ENCODE measurements around the gene DNAJC24. TPM values are rescaled to one million over a fixed set of nuclear protein-coding genes. Genes with fewer than 3 reads are reported as not detected.

Gene DNAJC24
- total RNA-seq, 1 donor from 2014 or later: 11.0 TPM

DNA sequence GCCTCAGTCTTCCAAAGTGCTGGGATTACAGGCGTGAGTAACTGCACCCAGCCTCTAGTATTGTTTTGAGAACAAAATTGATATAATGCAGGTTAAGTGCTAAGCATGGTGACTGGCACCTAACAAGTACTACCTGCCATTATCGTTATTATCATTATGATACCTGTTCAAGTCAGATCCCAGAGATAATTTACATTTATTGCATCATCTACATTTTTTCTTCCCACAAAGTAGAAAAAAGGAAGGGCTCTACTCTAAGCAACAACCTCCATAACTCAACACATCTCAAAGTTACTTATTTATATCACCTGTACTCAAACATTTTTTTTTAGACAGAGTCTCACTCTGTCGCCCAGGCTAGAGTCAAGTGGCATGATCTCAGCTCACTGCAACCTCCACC lies 42.2 kb upstream of the DNAJC24 start:
- intact Hi-C loops (cut with DNase I): no loop called here
- Histone ChIP-seq H3K27ac (no peak overlapping the region), H3K4me3 (no peak overlapping the region), H3K36me3 (no peaks in the 10 kb centered on the region), H3K4me1 (no peaks in the 10 kb centered on the region), H3K9me3 (no peaks in the 10 kb centered on the region), H3K27me3 (no peaks in the 10 kb centered on the region)
- DNase-seq (ENCODE audit: extremely low spot score in 2 of 2): no peak
- TF ChIP-seq POLR2AphosphoS5 (IDR thresholded peaks at IDR 0.05; ENCODE audit: insufficient read depth in 1 of 2, low read depth in 1 of 2) (no peak), POLR2A (IDR thresholded peaks at IDR 0.05) (no peak)
- TF ChIP-seq, protein P1, sequence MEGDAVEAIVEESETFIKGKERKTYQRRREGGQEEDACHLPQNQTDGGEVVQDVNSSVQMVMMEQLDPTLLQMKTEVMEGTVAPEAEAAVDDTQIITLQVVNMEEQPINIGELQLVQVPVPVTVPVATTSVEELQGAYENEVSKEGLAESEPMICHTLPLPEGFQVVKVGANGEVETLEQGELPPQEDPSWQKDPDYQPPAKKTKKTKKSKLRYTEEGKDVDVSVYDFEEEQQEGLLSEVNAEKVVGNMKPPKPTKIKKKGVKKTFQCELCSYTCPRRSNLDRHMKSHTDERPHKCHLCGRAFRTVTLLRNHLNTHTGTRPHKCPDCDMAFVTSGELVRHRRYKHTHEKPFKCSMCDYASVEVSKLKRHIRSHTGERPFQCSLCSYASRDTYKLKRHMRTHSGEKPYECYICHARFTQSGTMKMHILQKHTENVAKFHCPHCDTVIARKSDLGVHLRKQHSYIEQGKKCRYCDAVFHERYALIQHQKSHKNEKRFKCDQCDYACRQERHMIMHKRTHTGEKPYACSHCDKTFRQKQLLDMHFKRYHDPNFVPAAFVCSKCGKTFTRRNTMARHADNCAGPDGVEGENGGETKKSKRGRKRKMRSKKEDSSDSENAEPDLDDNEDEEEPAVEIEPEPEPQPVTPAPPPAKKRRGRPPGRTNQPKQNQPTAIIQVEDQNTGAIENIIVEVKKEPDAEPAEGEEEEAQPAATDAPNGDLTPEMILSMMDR (IDR thresholded peaks at IDR 0.05): no peak

DNA sequence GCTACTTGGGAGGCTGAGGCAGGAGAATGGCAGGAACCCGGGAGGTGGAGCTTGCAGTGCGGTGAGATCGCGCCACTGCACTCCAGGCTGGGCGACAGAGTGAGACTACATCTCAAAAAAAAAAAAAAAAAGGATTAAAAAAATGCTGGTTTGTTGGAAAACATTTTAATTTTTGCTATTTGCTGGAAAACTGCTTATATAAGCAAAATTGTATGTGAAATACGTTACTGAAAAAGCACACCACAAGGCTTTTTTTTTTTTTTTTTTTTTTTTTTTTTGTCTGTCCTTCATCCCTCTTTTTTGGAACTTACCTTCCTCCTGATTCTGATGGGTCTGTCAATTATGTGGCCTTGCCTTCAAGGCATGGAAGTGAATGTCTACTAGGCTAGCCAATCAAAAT lies 41.0 kb upstream of the DNAJC24 start:
- DNase-seq (ENCODE audit: extremely low spot score in 2 of 2): no peak
- H3K9me3 ChIP-seq: no peaks in the 10 kb centered on the region
- TF ChIP-seq, protein P1 (IDR thresholded peaks at IDR 0.05): no peak
- TF ChIP-seq POLR2A (IDR thresholded peaks at IDR 0.05): no peak
- TF ChIP-seq POLR2AphosphoS5 (IDR thresholded peaks at IDR 0.05; ENCODE audit: insufficient read depth in 1 of 2, low read depth in 1 of 2): no peak
- no peak overlapping the region for H3K4me3 ChIP-seq
- no peaks in the 10 kb centered on the region for H3K36me3 ChIP-seq
- no peak overlapping the region for H3K27ac ChIP-seq
- H3K27me3 ChIP-seq: no peaks in the 10 kb centered on the region
- no peaks in the 10 kb centered on the region for H3K4me1 ChIP-seq
- intact Hi-C loops (cut with DNase I): no loop called here

DNA sequence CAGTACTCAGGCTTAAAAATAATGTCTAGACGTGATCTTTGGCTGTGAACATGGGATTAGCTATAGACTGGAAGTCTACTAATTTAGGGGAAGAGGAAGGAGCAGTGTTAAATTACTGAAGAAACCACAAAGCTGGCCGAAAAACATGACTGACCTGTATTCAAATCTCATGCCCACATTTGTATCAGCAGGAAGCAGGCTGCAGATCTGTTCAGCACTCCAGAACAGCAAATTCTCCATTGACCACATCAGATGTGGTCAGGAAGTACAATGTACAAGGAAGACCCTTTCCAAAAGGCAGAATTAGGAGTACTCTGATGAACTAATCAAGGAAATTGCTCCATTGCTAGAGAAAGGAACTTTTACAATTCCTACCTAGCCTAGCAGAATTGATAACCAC lies 31.9 kb upstream of the DNAJC24 start:
- no peaks in the 10 kb centered on the region for H3K36me3 ChIP-seq
- no peaks in the 10 kb centered on the region for H3K9me3 ChIP-seq
- H3K27ac ChIP-seq: no peak overlapping the region
- no peak for DNase-seq (ENCODE audit: extremely low spot score in 2 of 2)
- no peak overlapping the region for H3K4me3 ChIP-seq
- TF ChIP-seq POLR2A (IDR thresholded peaks at IDR 0.05): no peak
- TF ChIP-seq POLR2AphosphoS5 (IDR thresholded peaks at IDR 0.05; ENCODE audit: insufficient read depth in 1 of 2, low read depth in 1 of 2): no peak
- TF ChIP-seq, protein P1 (IDR thresholded peaks at IDR 0.05): no peak
- intact Hi-C loops (cut with DNase I): no loop called here
- H3K4me1 ChIP-seq: no peaks in the 10 kb centered on the region
- no peaks in the 10 kb centered on the region for H3K27me3 ChIP-seq

DNA sequence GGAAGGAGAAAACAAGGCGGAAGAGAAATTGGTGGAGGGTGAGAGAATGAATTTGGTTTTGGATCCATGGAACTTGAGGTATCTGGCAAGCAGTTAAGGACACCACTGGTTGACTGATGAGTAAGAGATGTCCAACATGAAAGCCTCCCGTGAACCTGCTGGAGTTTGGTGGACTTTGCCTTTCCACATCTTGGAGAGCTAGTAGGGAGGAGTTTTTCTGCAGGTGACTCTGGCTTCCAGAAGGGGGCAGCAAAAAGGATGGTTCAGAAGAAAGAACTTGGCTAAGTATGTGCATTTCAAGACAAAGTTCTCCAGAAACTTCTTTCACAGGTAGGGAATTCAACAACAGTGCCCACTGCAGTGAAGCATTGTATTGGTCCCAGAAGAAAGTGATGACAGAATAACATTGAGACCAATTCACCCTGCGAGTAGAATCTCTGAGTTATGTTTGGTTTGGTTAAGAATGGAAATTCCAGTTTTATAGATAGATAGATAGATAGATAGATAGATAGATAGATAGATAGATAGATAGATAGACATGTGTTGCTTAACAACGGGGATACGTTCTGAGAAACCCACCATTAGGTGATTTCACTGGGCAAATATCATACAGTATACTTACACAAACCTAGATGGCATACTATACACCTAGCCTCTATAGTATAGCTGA lies 28.6 kb upstream of the DNAJC24 start:
- DNase-seq (ENCODE audit: extremely low spot score in 2 of 2): no peak
- TF ChIP-seq, protein P1 (IDR thresholded peaks at IDR 0.05): no peak
- TF ChIP-seq POLR2AphosphoS5 (IDR thresholded peaks at IDR 0.05; ENCODE audit: insufficient read depth in 1 of 2, low read depth in 1 of 2) (no peak), POLR2A (IDR thresholded peaks at IDR 0.05) (no peak)
- Histone ChIP-seq H3K27ac (no peak overlapping the region), H3K4me3 (no peak overlapping the region), H3K27me3 (no peaks in the 10 kb centered on the region), H3K9me3 (no peaks in the 10 kb centered on the region), H3K36me3 (no peaks in the 10 kb centered on the region), H3K4me1 (no peaks in the 10 kb centered on the region)
- intact Hi-C loops (cut with DNase I): no loop called here

DNA sequence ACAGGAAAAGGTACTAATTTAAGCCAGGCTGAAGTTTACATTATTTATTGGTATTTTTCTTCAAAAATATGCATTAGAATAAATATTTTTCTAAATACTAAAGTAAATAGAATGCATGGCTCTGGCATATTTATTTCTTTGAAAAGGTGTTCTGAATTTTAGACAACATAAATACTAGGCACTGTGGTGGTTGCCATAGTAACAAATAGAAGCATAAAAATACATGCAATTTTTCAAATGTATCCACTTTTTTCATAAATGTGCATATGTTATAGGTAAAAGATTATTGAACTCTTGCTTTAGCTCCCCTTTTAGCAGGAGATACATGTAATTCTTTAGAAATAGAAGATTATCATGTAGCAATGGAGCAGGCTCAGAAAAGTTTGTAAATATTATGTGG lies 18.5 kb upstream of the DNAJC24 start:
- H3K27ac ChIP-seq: no peak overlapping the region
- no peaks in the 10 kb centered on the region for H3K36me3 ChIP-seq
- intact Hi-C loops (cut with DNase I): no loop called here
- TF ChIP-seq, protein P1 (IDR thresholded peaks at IDR 0.05): no peak
- no peak for TF ChIP-seq POLR2AphosphoS5 (IDR thresholded peaks at IDR 0.05; ENCODE audit: insufficient read depth in 1 of 2, low read depth in 1 of 2)
- no peak for TF ChIP-seq POLR2A (IDR thresholded peaks at IDR 0.05)
- no peaks in the 10 kb centered on the region for H3K4me1 ChIP-seq
- no peak for DNase-seq (ENCODE audit: extremely low spot score in 2 of 2)
- H3K9me3 ChIP-seq: no peaks in the 10 kb centered on the region
- H3K4me3 ChIP-seq: no peak overlapping the region
- H3K27me3 ChIP-seq: no peaks in the 10 kb centered on the region
